Activated naive CD8-positive, alpha-beta T cell treated with anti-CD3 and anti-CD28 coated beads, Interleukin-2, amount 50 U/mL, for 24 hours (primary cell): Measurements from ENCODE around the gene URGCP.
A peak's percentile ranks its signal among the peaks of the same experiment; 100 is the strongest.

ENCODE experiments used
- ATAC-seq: fragments of 150-1000 bp; cut with Tn5 transposase; one replicate; pipeline ENCODE4 v1.10.0; 2021
- DNase-seq: peaks from one replicate; pipeline ENCODE4 v3.0.0; 2021
- H3K27ac Mint-ChIP-seq: one replicate; pipeline ENCODE4 v1.8.0; 2021; ENCODE audit warnings: mild to moderate bottlenecking, mixed read lengths
- H3K27me3 Mint-ChIP-seq: one replicate; pipeline ENCODE4 v1.8.0; 2021; ENCODE audit warnings: mixed read lengths
- H3K36me3 Mint-ChIP-seq: one replicate; pipeline ENCODE4 v1.8.0; 2021; ENCODE audit warnings: low read depth, mixed read lengths
- H3K4me1 Mint-ChIP-seq: one replicate; pipeline ENCODE4 v1.8.0; 2021; ENCODE audit warnings: mixed read lengths
- H3K4me3 Mint-ChIP-seq: one replicate; pipeline ENCODE4 v1.8.0; 2021; ENCODE audit warnings: mild to moderate bottlenecking, moderate library complexity, mixed read lengths
- H3K9me3 Mint-ChIP-seq: one replicate; pipeline ENCODE4 v1.8.0; 2021; ENCODE audit warnings: mixed read lengths

URGCP gene

DNA sequence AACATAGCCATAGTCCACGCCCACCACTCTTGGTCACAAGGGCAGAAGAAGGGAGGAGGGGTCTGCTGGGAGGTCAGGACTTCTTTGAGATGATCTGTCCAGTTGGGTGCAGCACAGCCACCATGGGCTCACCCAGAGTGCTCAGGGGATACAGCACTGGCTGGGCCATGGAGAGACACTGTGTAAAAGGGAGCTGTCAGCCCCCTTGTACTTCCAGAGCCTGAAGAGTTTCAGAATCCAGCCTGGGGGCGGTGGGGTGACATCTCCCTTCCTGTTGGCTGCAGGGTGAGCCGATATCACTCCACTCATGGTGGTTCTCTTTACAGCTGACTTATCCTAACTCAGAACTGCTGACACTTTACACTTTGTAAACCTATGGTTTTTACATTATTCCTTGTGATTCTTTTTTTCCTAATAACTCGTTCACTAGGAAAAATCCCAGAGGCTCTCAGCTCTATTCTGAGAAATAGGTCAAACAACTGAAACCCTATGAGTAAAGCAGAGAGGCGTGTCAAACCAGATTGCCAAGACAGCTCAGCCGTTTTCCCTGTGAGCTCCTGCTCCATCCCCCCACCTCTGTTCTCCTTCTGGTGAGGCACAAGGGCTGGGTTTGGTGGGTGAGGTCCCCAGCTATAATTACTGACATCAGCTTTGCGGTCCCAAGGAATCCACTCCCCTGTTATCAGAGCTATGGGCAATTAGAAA is 33.8 kb downstream of the URGCP start:
- Mint-ChIP-seq H3K9me3 (no peaks in the 10 kb centered on the region), H3K27me3 (peaks cover 6% of the 10 kb centered on the region)

DNA sequence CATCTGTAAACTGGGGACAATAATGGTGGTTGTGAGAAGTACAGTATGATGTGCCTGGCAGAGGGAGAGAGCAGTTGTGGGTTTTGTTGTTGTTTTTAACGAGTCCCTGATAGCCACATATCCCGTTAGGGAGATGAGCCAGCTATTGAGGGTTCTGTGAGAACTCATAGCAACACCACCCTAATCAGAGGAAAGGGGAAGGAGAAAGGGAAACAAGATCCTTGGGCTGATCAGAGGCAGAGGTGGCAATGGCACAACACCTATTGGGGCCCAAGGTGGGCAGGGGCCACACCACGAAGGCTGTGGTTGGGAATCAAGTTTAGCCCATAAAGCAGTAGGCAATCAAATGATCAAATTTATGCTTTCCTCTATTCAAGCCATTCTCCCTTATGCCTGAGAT is 35.3 kb downstream of the URGCP start:
- no peak overlapping the region for H3K4me3 Mint-ChIP-seq
- H3K27ac Mint-ChIP-seq, result no peak overlapping the region
- H3K9me3 Mint-ChIP-seq, result no peaks in the 10 kb centered on the region
- ATAC-seq (no peak), DNase-seq (no peak)
- H3K27me3 Mint-ChIP-seq, result peaks cover 6% of the 10 kb centered on the region
- H3K36me3 Mint-ChIP-seq, result peaks cover 16% of the 10 kb centered on the region
- H3K4me1 Mint-ChIP-seq, result peaks cover 39% of the 10 kb centered on the region

More for the DNA sequence above, 33.8 kb downstream of the URGCP start:
- Mint-ChIP-seq H3K4me3 (no peak overlapping the region), H3K27ac (no peak overlapping the region), H3K36me3 (peaks cover 5% of the 10 kb centered on the region), H3K4me1 (peaks cover 36% of the 10 kb centered on the region)
- DNase-seq (peak; percentile 16), ATAC-seq (no peak)

DNA sequence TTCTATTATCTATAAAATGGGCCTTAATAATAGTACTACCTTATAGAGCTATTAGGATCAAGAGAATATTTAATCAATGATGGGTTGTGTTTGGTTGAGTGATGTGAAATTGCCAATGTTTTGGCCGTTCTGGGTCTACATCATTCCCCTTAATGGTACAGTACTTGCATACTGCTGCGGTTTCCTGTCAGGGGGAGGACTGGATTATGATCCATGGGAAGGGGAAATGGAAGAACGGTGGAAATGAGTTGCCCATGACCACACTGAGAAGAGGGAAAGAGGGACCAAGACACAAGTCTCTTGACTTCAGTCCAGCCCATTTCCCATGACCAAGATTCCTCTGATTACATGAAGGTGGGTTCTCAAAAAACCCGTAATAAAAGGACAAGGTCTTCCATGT is 36.1 kb downstream of the URGCP start:
- ATAC-seq (no peak), DNase-seq (no peak)
- no peaks in the 10 kb centered on the region for H3K9me3 Mint-ChIP-seq
- no peak overlapping the region for H3K4me3 Mint-ChIP-seq
- H3K27ac Mint-ChIP-seq, result no peak overlapping the region
- H3K27me3 Mint-ChIP-seq, result peaks cover 6% of the 10 kb centered on the region
- H3K36me3 Mint-ChIP-seq, result peaks cover 19% of the 10 kb centered on the region
- H3K4me1 Mint-ChIP-seq, result peaks cover 39% of the 10 kb centered on the region

- H3K9me3 Mint-ChIP-seq, result no peaks in the 10 kb centered on the region
- peaks cover 22% of the 10 kb centered on the region for H3K36me3 Mint-ChIP-seq
- H3K4me1 Mint-ChIP-seq, result peaks cover 39% of the 10 kb centered on the region
- peaks cover 6% of the 10 kb centered on the region for H3K27me3 Mint-ChIP-seq
- peak; percentile 26 for DNase-seq
- peak overlapping the region; percentile 84 for H3K4me3 Mint-ChIP-seq
- peak; percentile 21 for ATAC-seq
- peak overlapping the region; percentile 89 for H3K27ac Mint-ChIP-seq
Measured at GRCh38 chr7:43869867-43870240, 36.5 kb downstream of the URGCP start.

GRCh38 chr7:43869006-43869866 is 37.2 kb downstream of the URGCP start, which contains the start of gene MRPS24:
MRPS24 (minus strand) TSS chr7:43869517; CDS start chr7:43869495, 22 bp downstream.
- Mint-ChIP-seq H3K4me3 (peak within 1 kb of the TSS; percentile 84), H3K27ac (peak within 1 kb of the TSS; percentile 89), H3K27me3 (peaks cover 6% of the 10 kb centered on the region), H3K9me3 (no peaks in the 10 kb centered on the region), H3K36me3 (peaks cover 22% of the 10 kb centered on the region), H3K4me1 (peaks cover 39% of the 10 kb centered on the region)
- peak; percentile 97 for ATAC-seq
- peak; percentile 96 for DNase-seq

DNA sequence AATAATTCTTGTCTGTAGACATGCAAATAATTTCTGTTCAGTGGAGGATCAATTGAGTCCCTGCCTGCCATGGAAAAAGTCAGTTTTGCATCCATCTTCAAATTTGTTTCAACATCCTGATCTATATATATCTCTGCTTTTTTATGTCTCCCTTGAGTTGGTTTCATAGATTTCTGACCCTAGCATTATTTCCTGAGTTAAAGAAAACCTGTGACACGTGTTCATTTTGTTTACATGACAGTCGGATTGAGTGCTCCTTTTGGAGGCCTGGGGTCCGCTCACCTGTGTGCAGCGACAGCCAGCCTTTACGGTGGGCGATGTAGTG is 37.8 kb downstream of the URGCP start:
- no peaks in the 10 kb centered on the region for H3K9me3 Mint-ChIP-seq
- H3K4me1 Mint-ChIP-seq, result peaks cover 39% of the 10 kb centered on the region
- peaks cover 22% of the 10 kb centered on the region for H3K36me3 Mint-ChIP-seq
- peak overlapping the region; percentile 84 for H3K4me3 Mint-ChIP-seq
- H3K27ac Mint-ChIP-seq, result peak overlapping the region; percentile 64
- H3K27me3 Mint-ChIP-seq, result peaks cover 6% of the 10 kb centered on the region
- ATAC-seq (no peak), DNase-seq (no peak)

- ATAC-seq (no peak), DNase-seq (no peak)
- Mint-ChIP-seq H3K4me3 (peak overlapping the region; percentile 84), H3K36me3 (peaks cover 22% of the 10 kb centered on the region), H3K9me3 (no peaks in the 10 kb centered on the region), H3K4me1 (peaks cover 38% of the 10 kb centered on the region), H3K27me3 (peaks cover 6% of the 10 kb centered on the region), H3K27ac (peak overlapping the region; percentile 64)
Measured at GRCh38 chr7:43868181-43868580, 38.2 kb downstream of the URGCP start.

GRCh38 chr7:43865277-43865676 is 41.1 kb downstream of the URGCP start:
- H3K9me3 Mint-ChIP-seq, result no peaks in the 10 kb centered on the region
- no peak overlapping the region for H3K27ac Mint-ChIP-seq
- H3K4me1 Mint-ChIP-seq, result peaks cover 22% of the 10 kb centered on the region
- no peak overlapping the region for H3K4me3 Mint-ChIP-seq
- peaks cover 2% of the 10 kb centered on the region for H3K27me3 Mint-ChIP-seq
- DNase-seq (no peak), ATAC-seq (no peak)
- peaks cover 22% of the 10 kb centered on the region for H3K36me3 Mint-ChIP-seq

GRCh38 chr7:43864126-43864525 is 42.3 kb downstream of the URGCP start:
- H3K9me3 Mint-ChIP-seq, result no peaks in the 10 kb centered on the region
- H3K27me3 Mint-ChIP-seq, result no peaks in the 10 kb centered on the region
- peaks cover 14% of the 10 kb centered on the region for H3K4me1 Mint-ChIP-seq
- no peak overlapping the region for H3K4me3 Mint-ChIP-seq
- no peak for DNase-seq
- ATAC-seq, result no peak
- H3K36me3 Mint-ChIP-seq, result peaks cover 22% of the 10 kb centered on the region
- no peak overlapping the region for H3K27ac Mint-ChIP-seq

- Mint-ChIP-seq H3K4me1 (no peaks in the 10 kb centered on the region), H3K27me3 (peaks cover 5% of the 10 kb centered on the region), H3K4me3 (no peak overlapping the region), H3K9me3 (no peaks in the 10 kb centered on the region), H3K27ac (no peak overlapping the region), H3K36me3 (no peaks in the 10 kb centered on the region)
- DNase-seq, result no peak
- ATAC-seq, result peak; percentile 73
Measured at GRCh38 chr7:43856996-43857395, 49.4 kb downstream of the URGCP start.

- H3K9me3 Mint-ChIP-seq, result no peaks in the 10 kb centered on the region
- no peaks in the 10 kb centered on the region for H3K4me1 Mint-ChIP-seq
- H3K27me3 Mint-ChIP-seq, result peaks cover 5% of the 10 kb centered on the region
- no peak overlapping the region for H3K27ac Mint-ChIP-seq
- H3K36me3 Mint-ChIP-seq, result no peaks in the 10 kb centered on the region
- ATAC-seq, result no peak
- H3K4me3 Mint-ChIP-seq, result no peak overlapping the region
- no peak for DNase-seq
Measured at GRCh38 chr7:43856316-43856715, 50.1 kb downstream of the URGCP start.

- H3K27me3 Mint-ChIP-seq, result peaks cover 5% of the 10 kb centered on the region
- ATAC-seq (no peak), DNase-seq (no peak)
- H3K4me3 Mint-ChIP-seq, result no peak overlapping the region
- H3K9me3 Mint-ChIP-seq, result no peaks in the 10 kb centered on the region
- no peaks in the 10 kb centered on the region for H3K36me3 Mint-ChIP-seq
- no peak overlapping the region for H3K27ac Mint-ChIP-seq
- H3K4me1 Mint-ChIP-seq, result no peaks in the 10 kb centered on the region
Measured at GRCh38 chr7:43855176-43855575, 51.2 kb downstream of the URGCP start.

- Mint-ChIP-seq H3K4me1 (peaks cover 3% of the 10 kb centered on the region), H3K36me3 (no peaks in the 10 kb centered on the region), H3K27ac (no peak overlapping the region), H3K27me3 (peaks cover 9% of the 10 kb centered on the region), H3K4me3 (no peak overlapping the region), H3K9me3 (no peaks in the 10 kb centered on the region)
- DNase-seq (no peak), ATAC-seq (no peak)
Measured at GRCh38 chr7:43851805-43852204, 54.6 kb downstream of the URGCP start.

GRCh38 chr7:43850348-43851116 is 55.9 kb downstream of the URGCP start:
- no peak for ATAC-seq
- H3K4me1 Mint-ChIP-seq, result peaks cover 3% of the 10 kb centered on the region

More at GRCh38 chr7:43850348-43851116, 55.9 kb downstream of the URGCP start:
- no peak overlapping the region for H3K4me3 Mint-ChIP-seq
- no peak overlapping the region for H3K27ac Mint-ChIP-seq
- H3K27me3 Mint-ChIP-seq, result peaks cover 9% of the 10 kb centered on the region
- no peaks in the 10 kb centered on the region for H3K9me3 Mint-ChIP-seq
- no peaks in the 10 kb centered on the region for H3K36me3 Mint-ChIP-seq
- DNase-seq, result no peak
